CD4-positive, CD25-positive, alpha-beta regulatory T cell (primary cell): ENCODE results near the gene PKP4. TPM values are rescaled to one million over a fixed set of nuclear protein-coding genes. Genes with fewer than 3 reads are reported as not detected.
"Not testable (repeated sequence)": the region's sequence is repeated elsewhere in the genome, so short reads cannot be mapped to it uniquely, and the experiment has no call there.

Experiments
- ATAC-seq, 2 donors: fragments of 150-1000 bp; cut with Tn5 transposase; one replicate each; pipeline ENCODE4 v1.10.0; 2021; ENCODE audit warnings: low read depth in 2 of 2, moderate number of reproducible peaks in 2 of 2, moderate library complexity in 1 of 2
- DNase-seq, 3 donors: peaks; one replicate each; pipeline versions ENCODE4 v3.0.0 to v3.0.0-alpha.2; 2012 to 2022; ENCODE audit warnings: mixed read lengths in 1 of 3
- H3K27ac ChIP-seq: one replicate; pipeline ENCODE4 v1.7.0; 2013; ENCODE audit warnings: mild to moderate bottlenecking, low read length; ENCODE audit not compliant: insufficient read depth, poor library complexity, severe bottlenecking
- H3K27me3 ChIP-seq: one replicate; pipeline ENCODE4 v1.7.0; 2013; ENCODE audit warnings: low read length; ENCODE audit not compliant: control insufficient read depth, insufficient read depth
- H3K36me3 ChIP-seq: one replicate; pipeline ENCODE4 v1.7.0; 2013; ENCODE audit warnings: mild to moderate bottlenecking, low read length, moderate library complexity; ENCODE audit not compliant: control insufficient read depth, insufficient read depth
- H3K4me1 ChIP-seq: 2 replicates; pipeline ENCODE4 v1.7.0; 2013; ENCODE audit warnings: mild to moderate bottlenecking, low read length; ENCODE audit not compliant: insufficient read depth, control insufficient read depth, poor library complexity, severe bottlenecking
- H3K4me3 ChIP-seq: one replicate; pipeline ENCODE4 v1.7.0; 2013; ENCODE audit warnings: low read depth, mild to moderate bottlenecking, low read length, moderate library complexity
- H3K9me3 ChIP-seq, 2 experiments: 1 replicate in 1 of 2; 2 replicates in 1 of 2; pipeline ENCODE4 v1.7.0; 2013; ENCODE audit warnings: low read length in 2 of 2, mild to moderate bottlenecking in 1 of 2, moderate library complexity in 1 of 2; ENCODE audit not compliant: control insufficient read depth in 2 of 2
- H3K27ac Mint-ChIP-seq, 3 donors: one replicate each; pipeline ENCODE4 v1.8.0; 2020 to 2022; ENCODE audit warnings: mild to moderate bottlenecking in 3 of 3, mixed read lengths in 3 of 3, moderate library complexity in 2 of 3
- H3K27me3 Mint-ChIP-seq: one replicate; pipeline ENCODE4 v1.8.0; 2022; ENCODE audit warnings: mild to moderate bottlenecking, mixed read lengths
- H3K36me3 Mint-ChIP-seq: one replicate; pipeline ENCODE4 v1.8.0; 2020; ENCODE audit warnings: mixed read lengths
- H3K4me1 Mint-ChIP-seq, 4 donors: one replicate each; pipeline ENCODE4 v1.8.0; 2020 to 2022; ENCODE audit warnings: mixed read lengths in 4 of 4, mild to moderate bottlenecking in 1 of 4
- H3K4me3 Mint-ChIP-seq, 4 donors: one replicate each; pipeline ENCODE4 v1.8.0; 2020 to 2022; ENCODE audit warnings: mild to moderate bottlenecking in 4 of 4, mixed read lengths in 4 of 4, moderate library complexity in 3 of 4
- H3K9me3 Mint-ChIP-seq, 7 donors: one replicate each; pipeline ENCODE4 v1.8.0; 2020 to 2022; ENCODE audit warnings: mixed read lengths in 7 of 7, mild to moderate bottlenecking in 3 of 7, moderate library complexity in 2 of 7
- polyA plus RNA-seq, 4 donors: library from polyadenylated mRNA; unstranded; fragments of 300-500 nt; fragmentation: Illumina TruSeq; gene quantifications; one replicate each; pipeline ENCODE4 v1.2.3, GENCODE V29; 2021
- total RNA-seq: library from RNA; stranded (reverse); gene quantifications from one replicate; pipeline ENCODE4 v1.2.3, GENCODE V29; 2022

Gene PKP4
- total and polyA plus RNA-seq, 5 donors from 2014 or later = 1.9 to 21.9 (median 4.5) TPM

DNA sequence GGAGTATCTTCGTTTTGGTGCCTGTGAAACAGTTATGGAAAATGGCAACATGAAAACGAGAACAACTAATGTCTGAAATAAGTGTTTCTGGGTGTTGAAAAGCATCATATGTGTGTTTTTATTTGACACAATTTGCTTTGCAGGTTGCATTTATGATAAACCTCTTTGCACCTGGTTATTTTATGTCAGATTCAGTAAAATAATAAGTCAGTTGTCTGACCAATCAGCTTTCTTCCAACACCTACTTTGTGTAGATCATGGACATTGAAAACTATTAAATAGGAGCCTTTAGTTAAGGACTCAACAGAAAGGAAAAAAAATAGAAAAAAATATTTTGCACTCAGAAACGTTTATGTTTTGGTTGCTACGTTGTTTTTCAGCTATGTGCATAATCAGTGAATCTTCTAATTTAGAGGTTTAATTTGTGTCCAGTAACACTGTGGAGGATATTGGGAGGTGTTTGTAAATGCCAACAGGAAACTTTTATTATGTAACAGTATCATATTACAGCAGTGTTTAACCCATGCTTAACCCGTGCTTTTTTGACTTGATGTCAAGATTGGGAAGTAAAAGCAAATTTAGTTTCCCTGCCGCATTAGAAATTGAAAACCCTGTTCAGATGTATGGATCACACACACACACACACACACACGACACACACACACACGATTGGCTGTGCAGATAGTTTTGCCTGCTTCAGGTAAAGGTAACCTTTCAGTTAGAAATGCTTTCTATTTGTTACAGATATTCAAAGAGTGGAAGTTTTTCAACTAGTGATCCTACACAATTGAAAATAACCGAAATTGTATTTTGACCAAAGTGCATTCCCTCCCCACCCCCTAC is 2.6 kb downstream of the PKP4 start:
- peaks cover 6% of the 10 kb centered on the region for H3K27me3 Mint-ChIP-seq

DNA sequence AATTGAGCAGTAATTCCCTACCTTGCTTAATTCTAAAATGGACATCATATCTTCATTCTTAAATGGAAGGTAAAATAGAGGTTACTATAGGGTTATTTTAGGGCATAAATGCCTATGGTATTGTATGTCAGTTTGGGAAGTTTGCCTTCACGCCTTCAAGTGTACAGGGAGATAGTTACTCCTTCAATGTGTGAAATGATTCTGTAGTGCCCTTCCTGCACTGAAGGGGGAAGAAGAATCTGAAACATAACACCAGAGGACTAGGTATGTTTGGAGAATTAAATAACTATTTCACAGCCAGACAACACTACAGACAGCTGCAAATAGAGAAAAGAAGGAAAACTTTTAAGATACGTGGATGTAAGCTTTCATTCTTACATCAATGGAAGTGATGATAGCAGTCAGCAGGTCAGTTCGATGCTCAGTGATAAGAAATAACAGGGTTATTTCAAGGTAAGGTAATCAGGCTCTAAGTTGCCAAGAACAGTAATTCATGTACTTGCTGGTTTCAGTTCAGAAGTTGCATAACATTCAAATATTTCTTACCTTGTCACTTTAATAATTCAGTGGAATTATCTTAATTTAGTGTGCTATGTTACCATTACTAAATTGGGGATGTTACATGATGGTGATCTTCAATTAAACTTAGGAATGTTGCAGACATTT is 4.0 kb downstream of the PKP4 start:
- no peaks in the 10 kb centered on the region for H3K36me3 Mint-ChIP-seq
- H3K9me3 Mint-ChIP-seq = no peaks in the 10 kb centered on the region

More for the DNA sequence above, 2.6 kb downstream of the PKP4 start:
- Mint-ChIP-seq H3K36me3 (no peaks in the 10 kb centered on the region), H3K9me3 (no peaks in the 10 kb centered on the region), H3K27ac (no peak overlapping the region), H3K4me3 (peak overlapping the region; percentile 90 to 97 (median 93)), H3K4me1 (peaks cover 7 to 42% (median 32%) of the 10 kb centered on the region in 4 donors)
- ATAC-seq = no peak
- H3K27ac ChIP-seq = no peak overlapping the region
- no peak for DNase-seq
- no peaks in the 10 kb centered on the region for H3K36me3 ChIP-seq
- no peaks in the 10 kb centered on the region for H3K9me3 ChIP-seq
- H3K27me3 ChIP-seq = no peaks in the 10 kb centered on the region
- H3K4me1 ChIP-seq = peaks cover 29% of the 10 kb centered on the region
- H3K4me3 ChIP-seq = no peak overlapping the region

DNA sequence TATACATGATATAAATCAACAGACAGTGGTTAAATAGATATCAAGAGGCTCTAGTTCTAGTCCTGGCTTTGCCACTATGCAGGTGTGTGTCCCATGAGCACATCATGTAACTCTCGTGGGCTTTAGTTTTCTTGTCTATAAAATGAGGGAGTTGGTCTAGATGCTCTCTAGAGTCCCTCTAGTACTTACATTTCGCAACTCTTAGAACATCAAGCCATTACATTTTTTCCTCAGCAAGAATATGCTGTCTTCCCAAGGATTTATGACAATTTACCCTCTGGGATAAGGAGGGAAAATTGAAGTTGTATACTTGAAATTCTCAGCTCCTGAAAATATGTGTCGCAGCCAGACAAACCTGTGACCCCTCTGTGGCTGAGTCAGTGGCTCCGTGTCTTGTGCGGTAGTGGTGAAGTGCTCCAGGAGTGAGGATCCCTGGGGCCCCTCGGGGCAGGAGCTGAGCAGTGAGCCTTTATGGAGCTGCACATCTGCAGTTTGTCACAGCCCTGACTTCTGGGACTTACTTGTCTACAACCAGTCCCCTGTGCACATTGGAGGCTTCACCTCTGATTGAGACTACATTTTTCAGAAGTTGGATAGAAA is 6.8 kb downstream of the PKP4 start:
- Histone ChIP-seq H3K4me1 (peaks cover 15% of the 10 kb centered on the region), H3K27ac (no peak overlapping the region), H3K36me3 (no peaks in the 10 kb centered on the region), H3K27me3 (no peaks in the 10 kb centered on the region), H3K4me3 (no peak overlapping the region), H3K9me3 (no peaks in the 10 kb centered on the region)
- ATAC-seq (no peak), DNase-seq (no peak)
- no peaks in the 10 kb centered on the region for H3K27me3 Mint-ChIP-seq
- peaks cover 13 to 34% (median 25%) of the 10 kb centered on the region in 4 donors for H3K4me1 Mint-ChIP-seq
- no peak overlapping the region for H3K27ac Mint-ChIP-seq
- H3K9me3 Mint-ChIP-seq = no peaks in the 10 kb centered on the region
- H3K36me3 Mint-ChIP-seq = no peaks in the 10 kb centered on the region
- H3K4me3 Mint-ChIP-seq = no peak overlapping the region

More for the DNA sequence above, 4.0 kb downstream of the PKP4 start:
- Histone ChIP-seq H3K27me3 (no peaks in the 10 kb centered on the region), H3K27ac (no peak overlapping the region), H3K4me1 (peaks cover 28% of the 10 kb centered on the region), H3K4me3 (peak overlapping the region; percentile 29), H3K36me3 (no peaks in the 10 kb centered on the region), H3K9me3 (no peaks in the 10 kb centered on the region)
- DNase-seq (peak in 1 of 3 donors; percentile 16), ATAC-seq (no peak)
- peak overlapping the region; percentile 1 to 56 (median 52) for H3K4me3 Mint-ChIP-seq
- H3K4me1 Mint-ChIP-seq = peaks cover 13 to 48% (median 36%) of the 10 kb centered on the region in 4 donors
- no peaks in the 10 kb centered on the region for H3K27me3 Mint-ChIP-seq
- peak overlapping the region in 1 of 3 donors; percentile 31 for H3K27ac Mint-ChIP-seq

DNA sequence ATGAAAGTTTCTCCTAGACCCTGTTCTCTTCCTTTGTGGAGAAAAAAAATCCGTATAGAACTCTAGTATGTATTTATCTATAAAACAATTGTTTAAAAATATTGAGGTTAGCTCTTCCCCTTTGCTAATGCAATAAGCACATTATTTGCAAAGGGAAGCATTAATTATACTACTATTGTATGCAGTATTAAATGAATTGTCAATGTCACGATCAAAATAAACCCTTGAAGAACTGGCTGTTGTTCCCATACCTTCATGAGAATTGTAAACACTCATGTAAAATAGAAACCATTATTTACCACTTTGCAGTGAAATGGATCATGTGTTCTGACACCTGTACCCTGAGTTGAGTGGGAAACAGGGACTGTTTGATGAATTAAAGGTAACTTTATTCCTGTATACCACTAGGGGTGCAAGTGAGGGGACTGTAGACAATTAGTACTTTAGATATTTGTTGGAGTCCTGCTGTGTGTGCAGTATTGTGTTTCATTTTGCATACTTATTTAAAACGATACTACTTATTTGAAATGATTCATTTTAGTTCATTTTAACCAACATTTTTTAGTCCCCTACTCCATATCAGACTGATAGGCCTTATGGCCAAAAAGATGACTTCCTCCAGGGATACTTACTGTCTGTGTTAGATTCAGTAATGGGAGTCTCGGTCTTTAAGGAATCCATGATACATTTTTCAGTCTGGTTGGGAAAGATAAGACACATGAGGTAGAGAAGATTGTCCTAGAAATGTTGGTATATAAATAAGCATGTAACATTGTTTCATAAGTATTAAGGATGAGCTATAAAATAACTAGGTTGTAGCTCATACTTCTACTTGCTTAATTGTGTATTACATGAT is 7.9 kb downstream of the PKP4 start:
- ATAC-seq (peak; percentile 63 to 69), DNase-seq (peak in 2 of 3 donors; percentile 28 to 53)
- Mint-ChIP-seq H3K27me3 (no peaks in the 10 kb centered on the region), H3K4me3 (peak overlapping the region in 1 of 4 donors; percentile 59), H3K4me1 (peaks cover 13 to 25% (median 20%) of the 10 kb centered on the region in 4 donors), H3K9me3 (no peaks in the 10 kb centered on the region), H3K27ac (no peak overlapping the region), H3K36me3 (peaks cover 5% of the 10 kb centered on the region)
- H3K4me1 ChIP-seq = peaks cover 5% of the 10 kb centered on the region
- no peaks in the 10 kb centered on the region for H3K36me3 ChIP-seq
- no peak overlapping the region for H3K4me3 ChIP-seq
- no peaks in the 10 kb centered on the region for H3K9me3 ChIP-seq
- H3K27ac ChIP-seq = no peak overlapping the region
- H3K27me3 ChIP-seq = no peaks in the 10 kb centered on the region

DNA sequence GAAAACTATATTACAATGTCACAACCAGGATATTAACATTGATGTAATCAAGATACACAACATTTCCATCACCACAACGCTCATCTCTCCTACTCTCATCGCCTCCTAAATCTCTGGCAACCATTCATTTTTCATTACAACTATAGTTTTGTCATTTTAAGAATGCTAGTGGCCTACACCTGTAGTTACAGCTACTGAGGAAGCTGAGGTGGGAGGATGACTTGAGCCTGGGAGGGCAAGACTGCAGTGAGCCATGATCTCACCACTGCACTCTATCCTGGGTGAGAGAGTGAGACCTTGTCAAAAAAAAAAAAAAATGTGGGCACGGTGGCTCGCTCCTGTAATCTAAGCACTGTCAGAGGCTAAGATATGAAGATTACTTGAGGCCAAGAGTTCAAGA is 10.5 kb downstream of the PKP4 start:
- no peaks in the 10 kb centered on the region for H3K27me3 Mint-ChIP-seq
- ATAC-seq (no peak), DNase-seq (no peak)
- Histone ChIP-seq H3K4me1 (no peaks in the 10 kb centered on the region), H3K27ac (no peak overlapping the region), H3K36me3 (no peaks in the 10 kb centered on the region), H3K4me3 (no peak overlapping the region), H3K27me3 (no peaks in the 10 kb centered on the region), H3K9me3 (no peaks in the 10 kb centered on the region)
- peaks cover 3 to 14% (median 12%) of the 10 kb centered on the region in 4 donors for H3K4me1 Mint-ChIP-seq
- no peaks in the 10 kb centered on the region for H3K9me3 Mint-ChIP-seq
- H3K27ac Mint-ChIP-seq = peak overlapping the region in 1 of 3 donors; percentile 60
- peaks cover 12% of the 10 kb centered on the region for H3K36me3 Mint-ChIP-seq
- no peak overlapping the region for H3K4me3 Mint-ChIP-seq

DNA sequence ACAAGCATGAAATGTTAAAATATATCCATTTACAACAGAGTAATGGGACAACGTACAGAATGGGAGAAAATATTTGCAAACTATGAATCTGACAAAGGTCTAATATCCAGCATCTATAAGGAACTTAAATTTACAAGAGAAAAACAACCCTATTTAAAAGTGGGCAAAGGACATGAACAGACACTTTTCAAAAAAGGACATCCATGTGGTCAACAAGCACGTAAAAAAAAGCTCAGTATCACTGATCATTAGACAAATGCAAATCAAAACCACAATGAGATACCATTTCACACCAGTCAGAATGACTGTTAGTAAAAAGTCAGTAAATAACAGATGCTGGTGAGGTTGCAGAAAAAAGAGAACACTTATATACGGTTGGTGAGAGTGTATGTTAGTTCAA is 16.1 kb downstream of the PKP4 start:
- not testable (repeated sequence) for H3K9me3 Mint-ChIP-seq, H3K36me3 ChIP-seq, H3K4me3 ChIP-seq, H3K9me3 ChIP-seq, DNase-seq, H3K27ac ChIP-seq, H3K27ac Mint-ChIP-seq, H3K4me3 Mint-ChIP-seq, H3K27me3 ChIP-seq, H3K27me3 Mint-ChIP-seq, ATAC-seq
- peaks cover 21% of the 10 kb centered on the region for H3K36me3 Mint-ChIP-seq
- H3K4me1 ChIP-seq = peaks cover 30% of the 10 kb centered on the region
- peaks cover 18 to 36% (median 33%) of the 10 kb centered on the region in 4 donors for H3K4me1 Mint-ChIP-seq

DNA sequence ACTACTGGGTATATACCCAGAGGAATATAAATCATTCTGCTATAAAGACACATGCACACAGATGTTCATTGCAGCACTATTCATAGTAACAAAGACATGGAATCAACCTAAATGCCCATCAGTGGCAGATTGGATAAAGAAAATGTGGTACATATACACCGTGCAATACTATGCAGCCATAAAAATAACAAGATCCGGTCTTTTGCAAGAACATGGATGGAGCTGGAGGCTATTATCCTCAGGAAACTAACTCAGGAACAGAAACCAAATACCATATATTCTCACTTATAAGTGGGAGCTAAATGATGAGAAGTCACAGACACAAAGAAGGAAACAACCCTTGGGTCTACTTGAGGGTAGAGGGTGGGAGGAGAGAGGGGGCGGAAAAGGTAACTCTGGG is 16.5 kb downstream of the PKP4 start:
- not testable (repeated sequence) for H3K4me3 ChIP-seq, H3K27ac ChIP-seq, H3K9me3 ChIP-seq, H3K36me3 ChIP-seq, ATAC-seq, H3K27me3 ChIP-seq, H3K9me3 Mint-ChIP-seq, H3K27me3 Mint-ChIP-seq, H3K4me3 Mint-ChIP-seq, DNase-seq
- H3K4me1 ChIP-seq = peaks cover 34% of the 10 kb centered on the region
- H3K27ac Mint-ChIP-seq = peak overlapping the region in 1 of 3 donors; percentile 90
- H3K36me3 Mint-ChIP-seq = peaks cover 21% of the 10 kb centered on the region
- peaks cover 21 to 41% (median 36%) of the 10 kb centered on the region in 4 donors for H3K4me1 Mint-ChIP-seq
